CD14-positive monocyte (primary cell): Measurements from ENCODE around the gene LBX1. TPM values are rescaled to one million over a fixed set of nuclear protein-coding genes. Genes with fewer than 3 reads are reported as not detected.

Experiments used
- DNase-seq, 3 donors: peaks; one replicate each; pipeline ENCODE4 v3.0.0-alpha.2; 2011 to 2022
- H2AFZ ChIP-seq: 2 replicates; pipeline ENCODE4 v1.6.0; 2012; ENCODE audit warnings: mild to moderate bottlenecking, low read depth, low read length, inconsistent platforms; ENCODE audit not compliant: insufficient read depth, poor library complexity, severe bottlenecking
- H3K27ac ChIP-seq, 2 donors: 1 replicate in 1 of 2; 2 replicates in 1 of 2; pipeline ENCODE4 v1.5.1; 2012 to 2013; ENCODE audit warnings: low read length in 2 of 2, control low read depth in 1 of 2, inconsistent platforms in 1 of 2, low read depth in 1 of 2, mild to moderate bottlenecking in 1 of 2
- H3K27me3 ChIP-seq, 2 donors: one replicate each; pipeline versions ENCODE4 v1.6.0 to v1.6.1; 2011 to 2013; ENCODE audit warnings: low read length in 2 of 2; ENCODE audit not compliant: control insufficient read depth in 2 of 2, insufficient read depth in 2 of 2
- H3K36me3 ChIP-seq, 2 donors: replicated peaks in 1 of 2; 1 replicate in 1 of 2; 2 replicates in 1 of 2; pipeline versions ENCODE4 v1.5.1 to v1.6.1; 2012 to 2013; ENCODE audit warnings: low read length in 2 of 2, control low read depth in 1 of 2, inconsistent platforms in 1 of 2, mild to moderate bottlenecking in 1 of 2; ENCODE audit not compliant: insufficient read depth in 2 of 2, control insufficient read depth in 1 of 2
- H3K4me1 ChIP-seq, 2 donors: 1 replicate in 1 of 2; 2 replicates in 1 of 2; pipeline versions ENCODE4 v1.5.1 to v1.6.1; 2012 to 2013; ENCODE audit warnings: low read length in 2 of 2, control low read depth in 1 of 2, inconsistent platforms in 1 of 2, mild to moderate bottlenecking in 1 of 2, moderate library complexity in 1 of 2; ENCODE audit not compliant: insufficient read depth in 2 of 2, control insufficient read depth in 1 of 2
- H3K4me2 ChIP-seq: replicated peaks from 2 replicates; pipeline ENCODE3; 2012; ENCODE audit warnings: low read length, moderate library complexity, mild to moderate bottlenecking; ENCODE audit not compliant: poor library complexity, severe bottlenecking; ENCODE audit errors: extremely low read depth
- H3K4me3 ChIP-seq, 3 experiments: fragments of 200-600 bp in 1 of 3; sonication (generic) in 1 of 3; replicated peaks in 1 of 3; 1 replicate in 2 of 3; 2 replicates in 1 of 3; pipeline ENCODE4 v1.5.1; 2011 to 2013; ENCODE audit warnings: low read length in 3 of 3, mild to moderate bottlenecking in 3 of 3, control low read depth in 2 of 3, low read depth in 2 of 3, inconsistent platforms in 1 of 3, moderate library complexity in 1 of 3
- H3K79me2 ChIP-seq: 2 replicates; pipeline ENCODE4 v1.6.0; 2012; ENCODE audit warnings: mild to moderate bottlenecking, control low read depth, inconsistent platforms, low read length, moderate library complexity; ENCODE audit not compliant: insufficient read depth
- H3K9ac ChIP-seq: 2 replicates; pipeline ENCODE4 v1.6.0; 2017; ENCODE audit warnings: low read length, mild to moderate bottlenecking; ENCODE audit not compliant: insufficient read depth, poor library complexity, severe bottlenecking
- H3K9me3 ChIP-seq, 2 donors: replicated peaks in 1 of 2; 1 replicate in 1 of 2; 2 replicates in 1 of 2; pipeline versions ENCODE4 v1.5.1 to v1.6.1; 2012 to 2013; ENCODE audit warnings: low read length in 2 of 2, control low read depth in 1 of 2; ENCODE audit not compliant: control insufficient read depth in 1 of 2, insufficient read depth in 1 of 2
- H4K20me1 ChIP-seq: 2 replicates; pipeline ENCODE4 v1.6.0; 2012; ENCODE audit warnings: mild to moderate bottlenecking, low read length, control low read depth, moderate library complexity; ENCODE audit not compliant: insufficient read depth
- H3K27ac Mint-ChIP-seq, 7 donors: one replicate each; pipeline ENCODE4 v1.8.0; 2020; ENCODE audit warnings: mild to moderate bottlenecking in 7 of 7, mixed read lengths in 7 of 7, moderate library complexity in 6 of 7, inconsistent platforms in 2 of 7
- H3K27me3 Mint-ChIP-seq, 3 donors: one replicate each; pipeline ENCODE4 v1.8.0; 2021 to 2022; ENCODE audit warnings: low read depth in 3 of 3, mild to moderate bottlenecking in 3 of 3, mixed read lengths in 3 of 3, moderate library complexity in 3 of 3, inconsistent platforms in 1 of 3
- H3K36me3 Mint-ChIP-seq, 2 donors: one replicate each; pipeline ENCODE4 v1.8.0; 2020; ENCODE audit warnings: mixed read lengths in 2 of 2, inconsistent platforms in 1 of 2, mild to moderate bottlenecking in 1 of 2
- H3K4me1 Mint-ChIP-seq: one replicate; pipeline ENCODE4 v1.8.0; 2020; ENCODE audit warnings: mild to moderate bottlenecking, mixed read lengths
- H3K4me3 Mint-ChIP-seq, 2 donors: one replicate each; pipeline ENCODE4 v1.8.0; 2020; ENCODE audit warnings: mild to moderate bottlenecking in 2 of 2, mixed read lengths in 2 of 2, moderate library complexity in 1 of 2
- H3K9me3 Mint-ChIP-seq, 7 donors: one replicate each; pipeline ENCODE4 v1.8.0; 2020 to 2022; ENCODE audit warnings: mixed read lengths in 7 of 7, mild to moderate bottlenecking in 6 of 7, moderate library complexity in 6 of 7, inconsistent platforms in 2 of 7
- WGBS: methylation state at CpG from one replicate; pipeline ENCODE4 v1.1.5; 2013; ENCODE audit warnings: missing lambda C conversion rate; ENCODE audit not compliant: insufficient coverage; 5-methylcytosine and 5-hydroxymethylcytosine counted together
- intact Hi-C, 2 donors: fragments of 100-400 bp; cut with micrococcal nuclease; formaldehyde crosslinking; loops; one replicate each; pipeline versions ENCODE4 v1.15.0 to v1.15.1; 2023
- polyA plus RNA-seq, 3 donors: library from polyadenylated mRNA; depleted of rRNA in 1 of 3; unstranded in 2 of 3; stranded (reverse) in 1 of 3; fragments of 300-500 nt in 2 of 3; fragments of >200 nt in 1 of 3; fragmentation: Illumina TruSeq in 2 of 3; gene quantifications; 1 replicate in 2 of 3; 2 replicates in 1 of 3; pipeline ENCODE4 v1.2.3, GENCODE V29; 2012 to 2021
- TF ChIP-seq, protein P1 (sequence below): fragments of 200-600 bp; IDR thresholded peaks from one replicate; pipeline ENCODE4 v1.8.0; 2022; ENCODE audit warnings: antibody characterized with exemption, mild to moderate bottlenecking

Gene LBX1
- polyA plus RNA-seq, 3 donors, result not detected

DNA sequence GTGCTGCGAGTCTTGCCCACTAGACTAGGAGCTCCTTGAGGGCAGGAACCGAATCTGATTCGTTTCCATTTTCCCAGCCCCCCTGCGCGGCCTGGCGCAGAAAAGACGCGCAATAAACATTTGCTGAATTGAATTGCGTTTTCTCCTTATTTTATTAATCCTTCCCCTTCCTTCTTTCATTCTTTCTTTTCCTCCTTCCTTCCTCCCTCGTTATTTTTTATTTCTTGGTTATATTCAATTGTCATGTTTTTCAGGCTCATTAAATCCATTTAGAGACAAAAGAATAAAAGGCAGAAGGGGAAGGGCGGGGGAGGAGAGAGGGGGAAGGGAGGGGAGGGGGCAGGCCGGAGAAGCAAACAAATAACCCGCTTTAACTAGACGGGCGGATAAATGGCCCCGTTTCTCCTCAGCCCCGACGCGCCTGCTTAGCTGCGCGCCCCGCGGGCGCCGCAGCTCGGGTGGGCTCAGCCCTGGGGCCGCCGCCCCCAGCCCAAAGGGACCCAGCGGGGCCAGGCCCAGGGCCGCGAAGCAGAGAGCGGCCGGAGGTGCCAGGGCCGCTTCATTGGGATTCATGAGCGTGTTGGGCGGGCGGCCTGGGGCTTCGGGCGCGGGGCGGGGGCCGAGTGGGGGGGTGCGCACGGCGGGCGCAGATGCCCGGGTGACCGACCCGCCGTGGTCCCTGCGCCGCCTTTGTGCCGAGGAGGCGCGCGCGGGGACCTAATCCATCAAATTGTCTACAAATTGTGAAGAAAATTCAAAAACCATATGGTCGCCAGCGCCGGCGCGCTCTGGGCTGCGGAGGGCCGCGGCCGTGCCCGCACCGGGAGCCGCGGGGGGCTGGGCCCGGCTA is 5.0 kb downstream of the LBX1 start:
- Histone ChIP-seq H3K27ac (no peak overlapping the region), H4K20me1 (no peaks in the 10 kb centered on the region), H3K9me3 (peaks cover 2 to 52% of the 10 kb centered on the region in 2 donors), H3K9ac (no peak overlapping the region), H3K79me2 (no peaks in the 10 kb centered on the region), H3K27me3 (peaks cover 80 to 90% of the 10 kb centered on the region in 2 donors), H3K4me3 (no peak overlapping the region), H2AFZ (no peak overlapping the region), H3K36me3 (no peaks in the 10 kb centered on the region), H3K4me2 (no peak overlapping the region), H3K4me1 (peaks cover 17 to 24% of the 10 kb centered on the region in 2 donors)
- peak overlapping the region in 1 of 2 donors; percentile 87 for H3K4me3 Mint-ChIP-seq
- H3K27ac Mint-ChIP-seq, result no peak overlapping the region
- no peak for DNase-seq
- H3K9me3 Mint-ChIP-seq, result peaks cover 0 to 35% (median 19%) of the 10 kb centered on the region in 7 donors
- intact Hi-C loops, result no loop called here
- peaks cover 36% of the 10 kb centered on the region for H3K4me1 Mint-ChIP-seq
- peaks cover 83 to 98% (median 90%) of the 10 kb centered on the region in 3 donors for H3K27me3 Mint-ChIP-seq
- 7% methylated on average over 64 of the region's 71 CpGs for WGBS
- peaks cover 6 to 12% of the 10 kb centered on the region in 2 donors for H3K36me3 Mint-ChIP-seq
- TF ChIP-seq, protein P1, sequence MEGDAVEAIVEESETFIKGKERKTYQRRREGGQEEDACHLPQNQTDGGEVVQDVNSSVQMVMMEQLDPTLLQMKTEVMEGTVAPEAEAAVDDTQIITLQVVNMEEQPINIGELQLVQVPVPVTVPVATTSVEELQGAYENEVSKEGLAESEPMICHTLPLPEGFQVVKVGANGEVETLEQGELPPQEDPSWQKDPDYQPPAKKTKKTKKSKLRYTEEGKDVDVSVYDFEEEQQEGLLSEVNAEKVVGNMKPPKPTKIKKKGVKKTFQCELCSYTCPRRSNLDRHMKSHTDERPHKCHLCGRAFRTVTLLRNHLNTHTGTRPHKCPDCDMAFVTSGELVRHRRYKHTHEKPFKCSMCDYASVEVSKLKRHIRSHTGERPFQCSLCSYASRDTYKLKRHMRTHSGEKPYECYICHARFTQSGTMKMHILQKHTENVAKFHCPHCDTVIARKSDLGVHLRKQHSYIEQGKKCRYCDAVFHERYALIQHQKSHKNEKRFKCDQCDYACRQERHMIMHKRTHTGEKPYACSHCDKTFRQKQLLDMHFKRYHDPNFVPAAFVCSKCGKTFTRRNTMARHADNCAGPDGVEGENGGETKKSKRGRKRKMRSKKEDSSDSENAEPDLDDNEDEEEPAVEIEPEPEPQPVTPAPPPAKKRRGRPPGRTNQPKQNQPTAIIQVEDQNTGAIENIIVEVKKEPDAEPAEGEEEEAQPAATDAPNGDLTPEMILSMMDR, result no peak

DNA sequence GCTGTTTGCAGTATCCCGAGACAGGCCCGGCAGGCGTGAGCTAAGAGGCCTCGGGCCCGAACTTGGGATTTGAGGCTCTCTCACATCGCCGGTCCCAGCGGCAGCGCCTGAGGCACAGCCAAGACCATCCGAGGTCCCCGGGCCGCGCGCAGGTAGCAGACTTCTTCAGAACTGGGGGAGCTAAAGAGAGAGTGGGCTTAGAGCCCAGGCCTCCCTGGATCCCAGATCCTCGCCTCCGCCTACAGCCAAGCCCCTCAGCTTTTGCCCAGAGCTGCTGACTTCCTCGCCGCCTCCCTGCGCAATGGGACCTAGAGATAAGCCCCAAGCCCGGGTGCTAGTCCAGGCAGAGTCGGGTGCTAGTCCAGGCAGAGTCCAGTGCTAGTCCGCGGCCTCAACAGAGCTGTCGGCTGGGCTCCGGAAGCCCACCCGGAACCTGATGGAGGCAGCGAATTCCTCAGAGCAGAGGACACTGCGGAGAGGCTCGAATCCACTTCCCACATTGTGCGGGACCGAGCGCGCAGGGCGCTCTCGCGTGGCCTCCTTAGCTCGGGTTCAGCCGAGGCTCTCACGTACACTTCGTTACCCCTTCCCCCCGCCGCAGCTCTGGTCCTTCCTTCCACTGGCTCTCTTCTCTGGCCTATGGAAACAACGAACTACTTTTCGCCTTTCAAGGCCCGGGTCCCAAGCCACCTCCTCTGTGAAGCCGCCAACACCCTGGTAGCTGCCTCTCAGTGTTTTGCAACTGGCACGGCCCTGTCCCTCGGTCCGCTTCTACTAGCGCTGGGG is 5.8 kb downstream of the LBX1 start:
- peaks cover 17 to 24% of the 10 kb centered on the region in 2 donors for H3K4me1 ChIP-seq
- peaks cover 2 to 58% of the 10 kb centered on the region in 2 donors for H3K9me3 ChIP-seq
- H3K4me2 ChIP-seq, result peak overlapping the region; percentile 71
- H3K36me3 ChIP-seq, result no peaks in the 10 kb centered on the region
- H3K27ac ChIP-seq, result no peak overlapping the region
- no peak overlapping the region for H3K27ac Mint-ChIP-seq
- H3K27me3 Mint-ChIP-seq, result peaks cover 87 to 98% (median 93%) of the 10 kb centered on the region in 3 donors
- peak overlapping the region; percentile 75 to 87 for H3K4me3 Mint-ChIP-seq
- TF ChIP-seq, protein P1, result no peak
- no peaks in the 10 kb centered on the region for H3K79me2 ChIP-seq
- intact Hi-C loops, result no loop called here
- H3K27me3 ChIP-seq, result peaks cover 85 to 94% of the 10 kb centered on the region in 2 donors
- DNase-seq, result no peak
- H3K9me3 Mint-ChIP-seq, result peaks cover 0 to 37% (median 22%) of the 10 kb centered on the region in 7 donors
- H2AFZ ChIP-seq, result no peak overlapping the region
- no peak overlapping the region for H3K9ac ChIP-seq
- H4K20me1 ChIP-seq, result no peaks in the 10 kb centered on the region
- peaks cover 36% of the 10 kb centered on the region for H3K4me1 Mint-ChIP-seq
- peak overlapping the region in 1 of 3 experiments; percentile 74 for H3K4me3 ChIP-seq
- peaks cover 6 to 14% of the 10 kb centered on the region in 2 donors for H3K36me3 Mint-ChIP-seq
- WGBS, result 8% methylated on average over 41 of the region's 50 CpGs
